SU-DHL-6 (cell line): Measurements from ENCODE around the gene PCDHA3.
"Not testable (repeated sequence)": the region's sequence is repeated elsewhere in the genome, so short reads cannot be mapped to it uniquely, and the experiment has no call there.

Experiments used
- H2AFZ ChIP-seq: fragments of 200-600 bp; sonication (generic); 2 replicates; pipeline ENCODE4 v1.6.1; 2014; ENCODE audit warnings: low read depth, mild to moderate bottlenecking, moderate library complexity, mixed read lengths, antibody characterized with exemption, low read length; ENCODE audit not compliant: severe bottlenecking
- H3F3A ChIP-seq: fragments of 200-600 bp; shearing (Covaris generic); 2 replicates; pipeline ENCODE4 v1.6.0; 2016; ENCODE audit warnings: antibody characterized with exemption, mild to moderate bottlenecking; ENCODE audit not compliant: insufficient read depth
- H3K27ac ChIP-seq: fragments of 200-600 bp; sonication (generic); 2 replicates; pipeline ENCODE4 v1.5.1; 2016; ENCODE audit warnings: low read depth, mild to moderate bottlenecking, low read length, moderate library complexity, mixed read lengths
- H3K27me3 ChIP-seq: fragments of 200-600 bp; sonication (generic), shearing (Covaris generic); 2 replicates; pipeline ENCODE4 v1.6.0; 2014; ENCODE audit warnings: mild to moderate bottlenecking, low read length
- H3K36me3 ChIP-seq: fragments of 200-600 bp; sonication (generic); 2 replicates; pipeline ENCODE4 v1.6.1; 2014; ENCODE audit warnings: mild to moderate bottlenecking, low read length, mixed read lengths
- H3K4me2 ChIP-seq: fragments of 300-600, 200-600 bp; shearing (Covaris generic), sonication (generic); 2 replicates; pipeline ENCODE4 v1.6.0; 2014; ENCODE audit warnings: low read length, low read depth, mild to moderate bottlenecking; ENCODE audit not compliant: poor library complexity, severe bottlenecking
- H3K4me3 ChIP-seq: fragments of 200-600 bp; sonication (generic); 2 replicates; pipeline ENCODE4 v1.5.1; 2014; ENCODE audit warnings: antibody characterized with exemption, low read length, mild to moderate bottlenecking, mixed read lengths; ENCODE audit not compliant: insufficient read depth, poor library complexity, severe bottlenecking
- H3K79me2 ChIP-seq: fragments of 200-600 bp; sonication (generic); 2 replicates; pipeline ENCODE4 v1.6.1; 2014; ENCODE audit warnings: mild to moderate bottlenecking, low read length, moderate library complexity; ENCODE audit not compliant: insufficient read depth
- H3K9ac ChIP-seq: fragments of 200-600 bp; sonication (generic); 2 replicates; pipeline ENCODE4 v1.7.0; 2014; ENCODE audit warnings: mild to moderate bottlenecking, low read length
- H3K9me2 ChIP-seq: fragments of 200-600 bp; sonication (generic); replicated peaks from 2 replicates; pipeline ENCODE4 v1.6.1; 2014; ENCODE audit warnings: low read length; ENCODE audit not compliant: insufficient read depth
- H3K9me3 ChIP-seq: fragments of 200-600 bp; sonication (generic); 2 replicates; pipeline ENCODE4 v1.6.1; 2014; ENCODE audit warnings: low read length, mixed read lengths; ENCODE audit not compliant: insufficient read depth
- H4K20me1 ChIP-seq: fragments of 200-600 bp; sonication (generic); 2 replicates; pipeline ENCODE4 v1.6.1; 2014; ENCODE audit warnings: low read depth, mild to moderate bottlenecking, antibody characterized with exemption, low read length, moderate library complexity, mixed read lengths
- CTCF ChIP-seq: fragments of 200-600 bp; sonication (generic); IDR thresholded peaks from one replicate; pipeline ENCODE4 v1.5.1; 2017; ENCODE audit warnings: antibody characterized with exemption, mild to moderate bottlenecking, low read length, moderate library complexity; ENCODE audit not compliant: insufficient read depth, poor library complexity, severe bottlenecking
- EZH2phosphoT487 ChIP-seq: fragments of 200-600 bp; sonication (generic), shearing (Covaris generic); conservative IDR thresholded peaks from 2 replicates; pipeline ENCODE4 v1.6.1; 2018; ENCODE audit warnings: mild to moderate bottlenecking, antibody characterized with exemption, low read length, moderate library complexity, mixed read lengths

PCDHA3 gene

GRCh38 chr5:140791089-140791488, 9.8 kb upstream of the PCDHA3 start:
- no peak overlapping the region for H2AFZ ChIP-seq
- no peak overlapping the region for H3K4me2 ChIP-seq
- no peak overlapping the region for H3K4me3 ChIP-seq
- H3K36me3 ChIP-seq: no peaks in the 10 kb centered on the region
- H3F3A ChIP-seq: no peaks in the 10 kb centered on the region
- no peaks in the 10 kb centered on the region for H3K9me3 ChIP-seq
- no peaks in the 10 kb centered on the region for H4K20me1 ChIP-seq
- no peaks in the 10 kb centered on the region for H3K9me2 ChIP-seq
- H3K9ac ChIP-seq: no peak overlapping the region
- TF ChIP-seq CTCF (no peak), EZH2phosphoT487 (no peak)
- H3K27me3 ChIP-seq: no peaks in the 10 kb centered on the region
- no peak overlapping the region for H3K27ac ChIP-seq
- H3K79me2 ChIP-seq: no peaks in the 10 kb centered on the region

GRCh38 chr5:140794595-140795258, 6.1 kb upstream of the PCDHA3 start, which contains the start of gene PCDHA2:
PCDHA2 (plus strand) TSS chr5:140794852.
- no peaks in the 10 kb centered on the region for H3F3A ChIP-seq
- H3K9me2 ChIP-seq: no peaks in the 10 kb centered on the region
- H3K9ac ChIP-seq: no peak within 1 kb of the TSS
- no peaks in the 10 kb centered on the region for H3K9me3 ChIP-seq
- no peaks in the 10 kb centered on the region for H3K27me3 ChIP-seq
- H4K20me1 ChIP-seq: no peaks in the 10 kb centered on the region
- no peaks in the 10 kb centered on the region for H3K36me3 ChIP-seq
- TF ChIP-seq EZH2phosphoT487: no peak
- TF ChIP-seq CTCF: no peak
- H3K4me2 ChIP-seq: no peak within 1 kb of the TSS
- H3K27ac ChIP-seq: no peak within 1 kb of the TSS
- H3K4me3 ChIP-seq: no peak within 1 kb of the TSS
- no peak within 1 kb of the TSS for H2AFZ ChIP-seq
- no peaks in the 10 kb centered on the region for H3K79me2 ChIP-seq

GRCh38 chr5:140795259-140795641, 5.6 kb upstream of the PCDHA3 start:
- no peaks in the 10 kb centered on the region for H3K9me3 ChIP-seq
- no peak overlapping the region for H3K9ac ChIP-seq
- no peaks in the 10 kb centered on the region for H3K36me3 ChIP-seq
- no peak overlapping the region for H3K27ac ChIP-seq
- no peaks in the 10 kb centered on the region for H3F3A ChIP-seq
- TF ChIP-seq CTCF (no peak), EZH2phosphoT487 (no peak)
- H3K4me2 ChIP-seq: no peak overlapping the region
- no peak overlapping the region for H2AFZ ChIP-seq
- no peaks in the 10 kb centered on the region for H3K9me2 ChIP-seq
- H3K27me3 ChIP-seq: no peaks in the 10 kb centered on the region
- H4K20me1 ChIP-seq: no peaks in the 10 kb centered on the region
- no peaks in the 10 kb centered on the region for H3K79me2 ChIP-seq
- H3K4me3 ChIP-seq: no peak overlapping the region

GRCh38 chr5:140796072-140796717, 4.7 kb upstream of the PCDHA3 start:
- H3K9ac ChIP-seq, H3K36me3 ChIP-seq, H3K79me2 ChIP-seq, H3F3A ChIP-seq, H3K4me3 ChIP-seq, H3K4me2 ChIP-seq, H3K9me2 ChIP-seq, H3K27ac ChIP-seq, H2AFZ ChIP-seq, H3K9me3 ChIP-seq, H4K20me1 ChIP-seq, H3K27me3 ChIP-seq: not testable (repeated sequence)
